HG03280 (cell line): Measurements from ENCODE around the gene CERS5.

Experiments used
- ATAC-seq: cut with Tn5 transposase; IDR thresholded peaks from one replicate; pipeline ENCODE4 v1.9.1; 2021; ENCODE audit warnings: mild to moderate bottlenecking, moderate library complexity; ENCODE audit not compliant: unreplicated experiment

Gene CERS5

GRCh38 chr12:50167049-50167828 is at the start of gene CERS5:
CERS5 (minus strand) TSS chr12:50167369; CDS start chr12:50167297, 72 bp downstream.
- peak; percentile 99 for ATAC-seq

- no peak for ATAC-seq
These were observed 47.9 kb upstream of the CERS5 start for GRCh38 chr12:50215033-50215432.

- ATAC-seq, result no peak
These were observed 46.8 kb upstream of the CERS5 start for GRCh38 chr12:50214018-50214417.

GRCh38 chr12:50213439-50213838 is 46.3 kb upstream of the CERS5 start:
- no peak for ATAC-seq

- ATAC-seq, result no peak
These were observed 44.9 kb upstream of the CERS5 start for GRCh38 chr12:50212071-50212467.

- no peak for ATAC-seq
These were observed 44.4 kb upstream of the CERS5 start for GRCh38 chr12:50211392-50212070.

- no peak for ATAC-seq
These were observed 40.3 kb upstream of the CERS5 start for GRCh38 chr12:50207424-50207823.

GRCh38 chr12:50205648-50206047 is 38.5 kb upstream of the CERS5 start:
- no peak for ATAC-seq

- ATAC-seq, result no peak
These were observed 36.5 kb upstream of the CERS5 start for GRCh38 chr12:50203691-50204090.

GRCh38 chr12:50201987-50202521 is 34.9 kb upstream of the CERS5 start:
- ATAC-seq, result no peak

- no peak for ATAC-seq
These were observed 33.5 kb upstream of the CERS5 start for GRCh38 chr12:50200552-50201273.

- no peak for ATAC-seq
These were observed 31.7 kb upstream of the CERS5 start for GRCh38 chr12:50198829-50199228.

GRCh38 chr12:50197297-50197727 is 30.1 kb upstream of the CERS5 start:
- no peak for ATAC-seq

- no peak for ATAC-seq
These were observed 29.4 kb upstream of the CERS5 start for GRCh38 chr12:50196537-50196936.

GRCh38 chr12:50195832-50196231 is 28.7 kb upstream of the CERS5 start:
- no peak for ATAC-seq

- ATAC-seq, result no peak
These were observed 25.7 kb upstream of the CERS5 start for GRCh38 chr12:50192908-50193307.

- no peak for ATAC-seq
These were observed 25.1 kb upstream of the CERS5 start for GRCh38 chr12:50192236-50192635.

GRCh38 chr12:50190859-50191258 is 23.7 kb upstream of the CERS5 start:
- no peak for ATAC-seq

- ATAC-seq, result no peak
These were observed 21.9 kb upstream of the CERS5 start for GRCh38 chr12:50188875-50189575.

GRCh38 chr12:50188241-50188781 is 21.1 kb upstream of the CERS5 start:
- no peak for ATAC-seq
